GM19035 (cell line): ENCODE measurements around the gene SMARCA4.

Source experiments
- ATAC-seq: cut with Tn5 transposase; IDR thresholded peaks from one replicate; pipeline ENCODE4 v1.9.1; 2021; ENCODE audit not compliant: unreplicated experiment

Gene SMARCA4

GRCh38 chr19:11007385-11007784 is 46.6 kb downstream of the SMARCA4 start:
- no peak for ATAC-seq

- ATAC-seq, result no peak
These were observed 47.2 kb downstream of the SMARCA4 start for GRCh38 chr19:11007962-11008532.

GRCh38 chr19:11010041-11010440 is 49.2 kb downstream of the SMARCA4 start:
- no peak for ATAC-seq

- ATAC-seq, result no peak
These were observed 51.7 kb downstream of the SMARCA4 start for GRCh38 chr19:11012507-11012906.

GRCh38 chr19:11013771-11014170 is 52.9 kb downstream of the SMARCA4 start:
- ATAC-seq, result no peak

GRCh38 chr19:11014403-11014911 is 53.6 kb downstream of the SMARCA4 start:
- no peak for ATAC-seq

GRCh38 chr19:11016631-11017030 is 55.8 kb downstream of the SMARCA4 start:
- ATAC-seq, result no peak

GRCh38 chr19:11017275-11018035 is 56.6 kb downstream of the SMARCA4 start:
- no peak for ATAC-seq

GRCh38 chr19:11018179-11018578 is 57.3 kb downstream of the SMARCA4 start:
- no peak for ATAC-seq

- ATAC-seq, result no peak
These were observed 57.9 kb downstream of the SMARCA4 start for GRCh38 chr19:11018763-11019162.

GRCh38 chr19:11019262-11019661 is 58.4 kb downstream of the SMARCA4 start:
- no peak for ATAC-seq

- ATAC-seq, result no peak
These were observed 59.0 kb downstream of the SMARCA4 start for GRCh38 chr19:11019824-11020223.

- ATAC-seq, result no peak
These were observed 59.6 kb downstream of the SMARCA4 start for GRCh38 chr19:11020423-11020822.

- ATAC-seq, result no peak
These were observed 60.3 kb downstream of the SMARCA4 start for GRCh38 chr19:11020982-11021759.

GRCh38 chr19:11021760-11022144 is 60.9 kb downstream of the SMARCA4 start:
- no peak for ATAC-seq

GRCh38 chr19:11023016-11023415 is 62.2 kb downstream of the SMARCA4 start:
- ATAC-seq, result no peak

GRCh38 chr19:11023710-11024109 is 62.9 kb downstream of the SMARCA4 start:
- no peak for ATAC-seq

GRCh38 chr19:11024259-11024658 is 63.4 kb downstream of the SMARCA4 start:
- ATAC-seq, result no peak

GRCh38 chr19:11025006-11025405 is 64.2 kb downstream of the SMARCA4 start:
- no peak for ATAC-seq

GRCh38 chr19:11025445-11025844 is 64.6 kb downstream of the SMARCA4 start:
- ATAC-seq, result no peak

GRCh38 chr19:11025997-11026396 is 65.2 kb downstream of the SMARCA4 start:
- ATAC-seq, result no peak

- ATAC-seq, result no peak
These were observed 66.6 kb downstream of the SMARCA4 start for GRCh38 chr19:11027381-11027780.
